Activated CD4-positive, alpha-beta T cell treated with anti-CD3 and anti-CD28 coated beads, Interleukin-2, amount 50 U/mL, for 1 hour (primary cell): ENCODE data around the gene JAKMIP2.
"Not testable (repeated sequence)": the region's sequence is repeated elsewhere in the genome, so short reads cannot be mapped to it uniquely, and the experiment has no call there.

Source experiments
- DNase-seq: peaks from one replicate; pipeline ENCODE4 v3.0.0-alpha.2; 2020

JAKMIP2 gene

GRCh38 chr5:147743678-147744374, 38.7 kb downstream of the JAKMIP2 start:
- DNase-seq: no peak

GRCh38 chr5:147743012-147743411, 39.5 kb downstream of the JAKMIP2 start:
- DNase-seq: no peak

DNA sequence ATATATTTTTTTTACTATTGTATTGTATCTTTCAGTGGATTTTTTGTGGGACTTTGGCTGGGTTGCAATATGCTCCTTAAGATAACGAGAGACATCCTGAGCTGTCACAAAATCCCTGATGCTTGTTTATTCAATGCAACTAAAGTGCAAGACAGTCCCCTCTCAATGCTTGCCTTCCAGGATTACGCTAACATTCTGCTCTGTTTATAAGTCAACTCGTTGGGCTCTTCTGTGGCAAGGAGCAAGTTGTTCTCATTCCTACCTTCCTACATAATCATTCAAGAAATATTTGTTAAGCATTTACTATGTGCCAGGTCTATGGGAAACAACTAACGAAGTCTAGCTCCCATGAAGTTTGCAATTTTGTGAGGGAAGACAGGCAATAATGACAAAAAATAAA, 40.4 kb downstream of the JAKMIP2 start:
- no peak for DNase-seq

DNA sequence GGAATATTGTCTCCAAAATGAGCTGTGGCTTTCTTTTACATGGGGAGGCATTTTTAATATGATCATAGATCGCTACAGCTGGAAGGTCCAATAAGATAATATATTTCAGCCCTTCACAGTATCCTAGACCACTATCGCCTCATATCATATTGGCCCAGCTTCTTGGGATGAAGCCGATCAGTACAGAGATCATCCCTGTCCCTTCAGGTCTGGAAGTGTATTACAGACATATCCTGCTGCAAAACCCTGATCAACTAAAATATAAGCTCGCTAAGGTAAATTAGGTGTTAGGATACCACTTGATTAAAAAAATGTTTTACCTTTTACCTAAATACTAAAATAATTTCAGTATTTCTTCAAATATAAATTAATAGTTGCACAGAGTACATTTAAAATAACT, 41.7 kb downstream of the JAKMIP2 start:
- DNase-seq: no peak

DNA sequence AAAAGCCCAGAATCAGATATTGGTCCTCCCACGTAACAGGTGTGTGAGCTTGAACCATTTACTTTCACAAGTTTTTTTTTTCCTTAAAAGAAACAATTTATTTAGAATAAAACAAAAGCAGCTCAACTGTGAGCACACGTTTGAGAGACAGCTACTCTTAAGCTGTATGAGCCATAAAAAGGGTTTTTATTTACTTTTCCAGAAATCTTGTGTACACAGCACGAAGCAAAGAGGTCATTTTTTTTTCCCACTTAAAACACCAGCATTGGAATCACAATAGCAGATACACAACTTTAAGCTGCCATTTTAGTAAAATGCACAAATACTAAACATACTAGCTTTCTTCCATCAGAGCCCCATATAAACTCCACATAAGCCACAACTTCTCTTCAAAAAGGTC, 44.6 kb downstream of the JAKMIP2 start:
- DNase-seq: no peak

DNA sequence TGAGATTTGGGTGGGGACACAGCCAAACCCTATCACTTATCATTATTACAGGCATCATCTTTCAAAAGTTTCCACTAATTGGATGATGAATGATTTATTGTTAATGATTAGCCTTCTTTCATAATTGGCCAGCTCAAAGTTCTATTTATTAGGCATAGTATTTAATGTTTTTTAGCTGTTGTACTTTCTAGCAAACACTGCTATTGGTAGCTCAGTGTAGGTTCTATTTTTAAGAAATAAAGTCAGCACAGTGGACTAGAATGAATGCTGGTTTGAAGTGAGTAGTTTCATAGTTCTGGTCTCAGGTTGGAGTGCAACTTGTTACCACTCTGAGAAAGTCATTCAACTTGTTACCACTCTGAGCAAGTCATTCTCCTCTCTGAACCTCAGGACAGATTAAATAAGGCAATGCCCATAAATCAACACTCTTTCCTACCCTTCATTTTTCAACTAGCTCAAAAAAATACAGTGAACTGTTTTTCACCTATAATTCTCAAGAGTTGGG, 46.9 kb downstream of the JAKMIP2 start:
- no peak for DNase-seq

- DNase-seq: no peak
These were observed 47.6 kb downstream of the JAKMIP2 start for GRCh38 chr5:147734894-147735293.

- DNase-seq: no peak
These were observed 49.5 kb downstream of the JAKMIP2 start for GRCh38 chr5:147733075-147733474.

DNA sequence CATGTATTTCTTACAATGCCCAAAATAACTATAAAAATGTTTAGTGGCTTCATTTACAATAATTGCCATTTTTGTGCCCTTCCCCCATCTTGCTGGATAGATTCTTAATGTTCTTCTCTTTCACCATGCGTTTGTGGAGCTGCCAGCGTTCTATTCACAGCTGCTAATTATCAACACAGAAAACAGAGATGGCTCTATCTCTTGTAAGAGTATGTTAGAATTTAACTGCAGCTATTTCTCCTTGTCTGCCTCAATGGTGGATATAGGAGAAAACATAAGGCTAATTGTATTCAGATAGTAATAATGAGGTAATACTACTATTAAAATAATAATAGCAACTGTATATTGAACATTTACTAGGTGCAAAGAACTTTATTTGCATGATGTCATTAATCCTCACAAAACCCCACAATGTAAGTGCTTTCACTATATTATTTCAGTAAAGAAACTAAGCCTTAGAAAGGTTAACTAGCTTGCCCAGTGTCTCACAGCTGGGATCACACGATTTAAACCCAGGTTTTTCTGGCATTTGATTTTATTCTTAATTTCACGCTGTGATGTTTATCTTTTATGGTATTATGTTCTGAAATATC, 50.1 kb downstream of the JAKMIP2 start:
- no peak for DNase-seq

- DNase-seq: no peak
These were observed 50.9 kb downstream of the JAKMIP2 start for GRCh38 chr5:147731431-147732290.

DNA sequence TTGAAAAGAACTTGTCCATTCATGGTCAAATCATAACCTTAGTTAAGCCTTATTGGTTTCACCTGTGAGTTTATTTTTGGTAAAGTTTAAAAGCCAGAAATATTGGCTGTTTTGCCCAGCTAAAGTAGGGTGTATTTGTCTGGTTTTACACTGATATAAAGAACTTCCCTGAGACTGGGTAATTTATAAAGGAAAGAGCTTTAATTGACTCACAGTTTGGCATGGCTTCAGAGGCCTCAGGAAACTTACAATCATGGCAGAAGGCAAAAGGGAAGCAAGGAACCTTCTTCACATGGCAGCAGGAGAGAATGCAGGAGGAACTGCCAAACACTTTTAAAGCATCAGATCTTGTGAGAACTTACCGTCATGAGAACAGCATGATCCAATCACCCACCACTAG, 55.3 kb downstream of the JAKMIP2 start:
- no peak for DNase-seq

DNA sequence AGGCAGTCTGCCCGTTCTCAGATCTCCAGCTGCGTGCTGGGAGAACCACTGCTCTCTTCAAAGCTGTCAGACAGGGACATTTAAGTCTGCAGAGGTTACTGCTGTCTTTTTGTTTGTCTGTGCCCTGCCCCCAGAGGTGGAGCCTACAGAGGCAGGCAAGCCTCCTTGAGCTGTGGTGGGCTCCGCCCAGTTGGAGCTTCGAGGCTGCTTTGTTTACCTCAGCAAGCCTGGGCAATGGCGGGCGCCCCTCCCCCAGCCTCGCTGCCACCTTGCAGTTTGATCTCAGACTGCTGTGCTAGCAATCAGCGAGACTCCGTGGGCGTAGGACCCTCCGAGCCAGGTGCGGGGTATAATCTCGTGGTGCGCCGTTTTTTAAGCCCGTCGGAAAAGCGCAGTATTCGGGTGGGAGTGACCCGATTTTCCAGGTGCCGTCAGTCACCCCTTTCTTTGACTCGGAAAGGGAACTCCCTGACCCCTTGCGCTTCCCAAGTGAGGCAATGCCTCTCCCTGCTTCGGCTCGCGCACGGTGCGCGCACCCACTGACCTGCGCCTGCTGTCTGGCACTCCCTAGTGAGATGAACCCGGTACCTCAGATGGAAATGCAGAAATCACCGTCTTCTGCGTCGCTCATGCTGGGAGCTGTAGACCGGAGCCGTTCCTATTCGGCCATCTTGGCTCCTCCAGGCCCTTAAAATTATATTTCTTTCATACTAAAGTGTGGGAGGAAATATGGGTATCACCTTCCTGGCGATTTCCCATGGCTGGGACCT, 61.2 kb downstream of the JAKMIP2 start:
- DNase-seq: not testable (repeated sequence)

GRCh38 chr5:147713550-147714295, 68.8 kb downstream of the JAKMIP2 start:
- no peak for DNase-seq

- no peak for DNase-seq
These were observed 69.9 kb downstream of the JAKMIP2 start for GRCh38 chr5:147712598-147712997.

GRCh38 chr5:147712019-147712418, 70.5 kb downstream of the JAKMIP2 start:
- no peak for DNase-seq

DNA sequence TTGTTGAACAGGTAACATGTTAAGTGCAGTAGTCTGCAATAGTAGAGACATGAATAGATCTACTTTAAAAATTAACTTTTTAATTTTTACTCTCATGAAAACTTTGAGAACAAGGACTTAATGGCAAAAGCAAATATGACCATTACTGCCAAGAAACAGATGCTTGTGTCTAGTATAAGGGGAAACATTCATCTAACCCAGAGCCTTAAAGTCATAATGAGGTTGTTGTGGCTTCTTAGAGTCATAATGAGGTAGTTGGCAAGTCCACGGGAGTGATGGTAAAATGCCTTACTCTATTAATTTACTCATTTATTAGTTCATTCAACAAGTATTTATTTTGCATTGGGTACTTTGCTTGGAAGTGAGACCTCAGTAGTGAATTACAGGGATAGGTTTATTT, 71.5 kb downstream of the JAKMIP2 start:
- no peak for DNase-seq

DNA sequence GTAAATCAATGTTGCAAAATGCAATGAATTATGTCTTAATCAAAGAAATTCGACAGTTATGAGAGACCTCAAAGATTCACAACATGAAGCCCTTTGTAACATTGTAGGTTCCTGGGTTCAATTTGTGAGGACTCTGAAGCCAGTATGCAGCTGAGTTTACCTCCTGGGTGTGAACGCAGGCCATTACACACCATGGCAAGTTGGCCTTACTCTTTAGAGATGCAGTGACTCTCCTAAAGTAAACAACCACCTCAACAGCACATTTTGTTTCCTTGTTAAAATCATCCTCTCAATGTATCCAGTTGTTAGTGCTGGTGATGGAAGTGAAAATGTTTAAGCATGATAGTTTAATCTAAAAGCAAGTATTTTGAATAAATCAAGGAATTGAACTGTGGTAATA, 73.8 kb downstream of the JAKMIP2 start:
- DNase-seq: no peak

- no peak for DNase-seq
These were observed 78.0 kb downstream of the JAKMIP2 start for GRCh38 chr5:147704544-147704943.

- DNase-seq: no peak
These were observed 81.1 kb downstream of the JAKMIP2 start for GRCh38 chr5:147701468-147701867.

GRCh38 chr5:147699496-147700088, 82.9 kb downstream of the JAKMIP2 start:
- no peak for DNase-seq

- no peak for DNase-seq
These were observed 85.1 kb downstream of the JAKMIP2 start for GRCh38 chr5:147697380-147697779.

DNA sequence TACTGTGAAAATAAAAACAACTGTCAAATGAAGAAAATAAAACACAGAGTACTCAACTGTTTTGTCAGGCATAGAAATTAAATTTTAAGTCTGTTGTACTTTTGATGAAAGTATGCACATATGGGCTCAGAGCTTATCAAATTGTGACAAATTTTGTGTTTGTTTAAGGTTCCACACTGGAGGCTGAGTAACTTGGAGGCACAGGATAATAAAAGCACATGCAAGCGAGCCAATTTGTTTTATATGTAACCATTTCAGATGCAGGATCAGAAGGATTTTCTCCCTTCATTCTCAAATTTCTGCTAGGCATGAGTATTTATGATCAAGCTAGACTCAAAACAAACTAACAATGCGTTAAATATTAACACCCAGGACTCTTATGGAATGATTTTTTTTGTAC, 87.8 kb downstream of the JAKMIP2 start:
- no peak for DNase-seq
